H1 (cell line): ENCODE data around the gene ZNF316.

Source experiments
- CTCF ChIP-seq, 3 experiments: IDR thresholded peaks; 1 replicate in 2 of 3; 2 replicates in 1 of 3; pipeline versions ENCODE4 v1.5.1 to v1.6.1; 2011; ENCODE audit warnings: low read length in 3 of 3, mild to moderate bottlenecking in 3 of 3, inconsistent platforms in 2 of 3, low read depth in 1 of 3, moderate library complexity in 1 of 3; ENCODE audit not compliant: insufficient read depth in 1 of 3; ENCODE audit errors: control extremely low read depth in 1 of 3
- KDM5A ChIP-seq: fragments of 200-600 bp; IDR thresholded peaks from 2 replicates; pipeline ENCODE4 v1.7.1; 2012; ENCODE audit warnings: mild to moderate bottlenecking, low read length, inconsistent platforms, mixed read lengths
- TAF1 ChIP-seq: IDR thresholded peaks from 2 replicates; pipeline ENCODE4 v1.6.1; 2011; ENCODE audit warnings: mild to moderate bottlenecking, low read depth, low read length

GRCh38 chr7:6623589-6624245, 13.4 kb upstream of the ZNF316 start:
- TF ChIP-seq CTCF (IDR thresholded peaks at IDR 0.05; ENCODE audit: control extremely low read depth in 1 of 3, insufficient read depth in 1 of 3, low read depth in 1 of 3, low read length in 3 of 3) (no peak), TAF1 (no peak), KDM5A (no peak)
